GM19193 (cell line): ENCODE results near the gene RRBP1.

Experiments
- POLR2A ChIP-seq: IDR thresholded peaks from 4 replicates; pipeline ENCODE4 v1.6.1; 2011; ENCODE audit not compliant: insufficient read depth, insufficient read length; ENCODE audit errors: extremely low read depth

RRBP1 gene

GRCh38 chr20:17676378-17676759 lies 5.7 kb downstream of the RRBP1 start:
- no peak for TF ChIP-seq POLR2A

DNA sequence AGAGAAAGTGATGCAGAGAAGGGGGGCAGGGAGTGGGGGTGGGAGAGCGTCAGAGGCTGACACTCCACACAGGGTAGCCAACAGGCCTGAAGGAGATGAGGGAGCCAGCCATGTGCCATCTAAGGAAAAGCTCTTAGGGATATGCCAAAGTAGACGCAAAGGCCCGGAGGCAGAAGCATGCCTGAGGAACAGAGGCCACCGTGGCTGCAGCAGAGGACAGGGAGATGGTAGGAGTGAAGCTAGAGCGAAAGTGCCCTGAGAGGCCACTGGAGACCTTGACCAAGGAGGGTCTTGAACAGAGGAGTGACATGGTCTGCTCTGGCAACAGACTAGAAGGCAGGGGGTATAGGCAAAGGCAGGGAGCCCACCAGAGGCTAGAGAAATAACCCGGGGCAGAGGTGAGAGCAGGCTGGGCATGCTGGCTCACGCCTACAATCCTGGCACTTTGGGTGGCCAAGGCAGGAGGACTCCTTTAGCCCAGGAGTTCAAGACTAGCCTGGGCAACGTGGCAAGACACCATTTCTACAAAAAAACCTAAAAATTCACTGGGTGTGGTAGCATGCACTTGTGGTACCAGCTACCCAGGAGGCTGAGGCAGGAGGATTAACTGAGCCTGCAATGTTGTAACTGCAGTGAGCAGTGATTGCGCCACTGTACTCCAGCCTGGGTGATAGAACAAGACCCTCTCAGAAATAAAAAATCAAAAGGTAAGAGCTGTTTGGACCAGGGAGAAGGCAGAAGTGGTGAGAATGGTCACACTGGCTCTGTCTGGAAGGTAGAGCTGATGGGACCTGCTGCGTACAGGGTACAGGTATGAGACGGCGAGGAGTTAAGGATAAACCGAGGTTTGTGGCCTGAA lies 6.3 kb downstream of the RRBP1 start:
- no peak for TF ChIP-seq POLR2A

DNA sequence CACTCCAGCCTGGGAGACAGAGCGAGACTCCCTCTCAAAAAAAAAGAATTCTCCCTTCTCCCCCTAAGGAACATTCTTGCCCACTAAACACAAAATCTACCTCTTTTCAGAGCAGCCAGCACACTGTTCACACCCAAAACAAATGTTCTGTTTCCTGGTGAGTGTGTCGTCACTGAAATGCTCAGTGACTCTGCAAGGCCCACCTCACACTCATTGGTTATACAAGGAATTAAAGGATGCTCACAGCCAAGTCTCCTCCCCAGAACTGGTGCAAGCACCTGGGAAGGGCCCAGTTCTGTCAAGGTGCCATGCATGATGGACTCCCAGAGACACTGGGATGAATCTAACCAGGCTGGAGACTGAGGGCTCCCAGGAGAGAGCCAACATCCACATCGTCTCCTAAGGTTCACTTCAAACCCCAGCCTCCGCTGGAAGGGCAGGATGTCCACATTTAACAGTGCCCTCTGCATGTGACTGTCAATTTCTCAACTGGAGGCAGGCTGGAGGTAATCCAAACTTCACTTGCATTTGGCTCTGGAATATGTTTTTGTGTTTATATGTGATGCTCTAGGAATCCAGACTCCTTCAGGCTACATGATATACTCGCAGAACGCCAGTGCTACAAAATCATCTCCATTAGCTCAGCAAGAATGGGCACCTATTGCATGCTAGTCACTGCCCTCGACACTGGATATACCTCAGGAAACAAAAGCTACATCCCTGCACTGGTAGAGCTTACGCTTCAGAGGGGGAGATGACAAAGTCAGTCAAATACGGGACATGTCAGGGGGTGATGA lies 7.1 kb downstream of the RRBP1 start:
- no peak for TF ChIP-seq POLR2A

GRCh38 chr20:17673084-17673483 lies 9.0 kb downstream of the RRBP1 start:
- TF ChIP-seq POLR2A = no peak

GRCh38 chr20:17671565-17671964 lies 10.5 kb downstream of the RRBP1 start:
- TF ChIP-seq POLR2A = no peak

DNA sequence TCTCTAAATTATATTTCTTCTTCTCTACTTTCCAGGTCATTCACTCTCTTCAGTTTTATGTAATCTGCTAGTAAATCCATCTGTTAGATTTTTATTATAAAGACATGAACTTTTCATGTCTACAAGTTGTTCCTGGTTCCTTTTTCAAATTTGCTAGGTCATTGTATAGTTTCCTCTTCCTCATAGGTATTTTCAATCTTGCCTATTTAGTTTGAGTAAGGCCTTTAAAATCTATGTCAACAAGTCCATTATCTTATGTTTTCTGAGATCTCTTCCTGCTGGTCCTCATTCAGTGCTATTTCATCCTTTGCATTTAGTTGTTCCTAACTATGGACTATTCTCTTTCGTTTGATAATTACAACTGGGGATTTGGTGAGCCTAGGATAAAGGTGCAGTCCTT lies 11.0 kb downstream of the RRBP1 start:
- TF ChIP-seq POLR2A = no peak

- TF ChIP-seq POLR2A = no peak
Observed at GRCh38 chr20:17669306-17669931, 12.6 kb downstream of the RRBP1 start.

DNA sequence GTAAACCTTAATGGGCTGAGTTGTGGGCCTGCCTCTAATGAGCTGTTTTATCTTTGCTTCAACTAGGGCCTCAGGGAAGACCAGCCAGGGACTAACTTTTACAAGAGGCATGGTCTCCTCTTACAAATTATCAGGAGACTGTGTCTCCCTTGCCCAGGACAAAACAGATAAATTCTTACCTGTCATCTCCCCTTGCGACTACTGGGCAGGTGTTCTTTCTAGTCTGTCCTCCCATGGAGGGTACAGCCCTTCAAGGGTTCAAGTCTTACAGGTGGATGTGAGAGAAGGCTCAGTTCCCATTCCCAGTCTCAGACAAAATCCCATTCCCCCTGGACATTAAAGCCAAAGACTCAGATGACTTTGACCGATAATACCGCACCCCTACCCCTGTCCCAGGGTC lies 13.6 kb downstream of the RRBP1 start:
- no peak for TF ChIP-seq POLR2A

GRCh38 chr20:17667445-17667844 lies 14.6 kb downstream of the RRBP1 start:
- TF ChIP-seq POLR2A = no peak

- TF ChIP-seq POLR2A = no peak
Observed at GRCh38 chr20:17666481-17666880, 15.6 kb downstream of the RRBP1 start.

DNA sequence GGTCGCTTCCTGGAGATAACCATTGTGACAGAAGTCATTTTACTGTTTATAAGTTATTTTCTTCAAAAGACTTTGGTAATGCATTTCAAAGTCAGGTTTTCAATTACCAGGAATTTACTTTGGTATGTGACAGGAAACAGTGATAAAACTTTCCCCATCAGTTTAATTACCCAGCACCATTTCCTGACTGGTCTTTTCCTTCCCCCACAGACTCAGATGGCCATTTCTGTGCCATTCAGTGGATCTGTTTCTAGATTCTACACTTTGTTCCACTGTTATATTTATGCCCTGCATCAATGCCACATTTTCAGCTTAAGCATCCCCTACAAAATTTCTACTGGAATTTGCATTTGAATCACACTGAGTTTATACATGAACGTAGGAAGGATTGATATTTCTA lies 16.3 kb downstream of the RRBP1 start:
- no peak for TF ChIP-seq POLR2A

DNA sequence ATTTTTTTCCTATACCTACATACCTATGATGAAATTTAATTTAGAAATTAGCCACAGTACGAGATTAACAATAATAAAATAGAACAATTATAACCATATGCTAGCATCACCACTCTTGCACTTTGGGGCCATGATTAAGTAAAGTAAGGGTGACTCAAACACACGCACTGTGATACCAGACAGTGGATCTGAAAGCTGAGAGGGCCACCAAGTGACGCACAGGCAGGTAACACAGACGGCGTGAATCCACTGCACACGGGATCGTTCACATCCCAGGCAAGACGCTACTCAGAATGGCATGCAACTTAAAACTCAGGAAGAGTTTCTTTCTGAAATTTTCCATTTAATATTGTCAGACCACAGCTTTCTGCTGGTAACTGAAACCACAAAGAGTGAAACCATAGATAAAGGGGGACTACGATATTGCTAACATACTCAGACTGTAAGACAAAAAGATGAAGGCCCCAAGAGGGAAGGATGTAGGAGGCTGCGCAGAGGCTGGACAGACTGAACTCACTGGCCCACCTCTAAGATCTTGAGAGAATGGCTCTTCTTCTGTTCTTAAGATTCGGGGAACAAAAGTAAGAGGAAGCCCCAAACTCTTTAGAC lies 17.9 kb downstream of the RRBP1 start:
- no peak for TF ChIP-seq POLR2A

GRCh38 chr20:17663486-17663885 lies 18.6 kb downstream of the RRBP1 start:
- no peak for TF ChIP-seq POLR2A

DNA sequence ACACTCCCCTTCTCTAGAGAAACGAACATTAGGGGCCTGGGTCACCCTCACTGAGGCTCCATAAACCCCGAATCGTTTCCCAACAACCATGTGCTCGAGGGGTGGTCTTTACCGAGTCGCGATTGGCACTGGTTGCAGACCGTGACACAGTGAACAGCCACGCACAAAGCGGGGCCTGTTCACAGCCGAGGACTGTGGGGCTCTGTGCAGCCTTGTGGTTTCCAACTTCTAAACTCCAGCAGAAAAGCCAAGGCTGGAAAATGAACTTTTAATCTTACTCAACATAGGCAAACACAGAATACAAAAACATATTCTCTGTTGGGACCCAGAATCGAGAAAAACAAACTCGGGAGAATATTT lies 19.0 kb downstream of the RRBP1 start:
- no peak for TF ChIP-seq POLR2A
